ENCODE results near the gene STK31.
"Not testable (repeated sequence)": the region's sequence is repeated elsewhere in the genome, so short reads cannot be mapped to it uniquely, and the experiment has no call there.

STK31 gene

GRCh38 chr7:23714579-23714978, 4.6 kb downstream of the STK31 start:
- no peak for DNase-seq

GRCh38 chr7:23715099-23715498, 5.1 kb downstream of the STK31 start:
- DNase-seq = no peak

GRCh38 chr7:23717788-23718187, 7.8 kb downstream of the STK31 start:
- DNase-seq = no peak

- no peak for DNase-seq
Measured at GRCh38 chr7:23721456-23721855, 11.4 kb downstream of the STK31 start.

- not testable (repeated sequence) for DNase-seq
Measured at GRCh38 chr7:23722587-23723216, 12.7 kb downstream of the STK31 start.

- DNase-seq = not testable (repeated sequence)
Measured at GRCh38 chr7:23724113-23724512, 14.1 kb downstream of the STK31 start.

GRCh38 chr7:23742051-23742450, 32.0 kb downstream of the STK31 start:
- no peak for DNase-seq

- no peak for DNase-seq
Measured at GRCh38 chr7:23743226-23743625, 33.2 kb downstream of the STK31 start.

- no peak for DNase-seq
Measured at GRCh38 chr7:23746629-23747028, 36.6 kb downstream of the STK31 start.

GRCh38 chr7:23751852-23752251, 41.8 kb downstream of the STK31 start:
- no peak for DNase-seq

- DNase-seq = not testable (repeated sequence)
Measured at GRCh38 chr7:23758839-23759238, 48.8 kb downstream of the STK31 start.

- no peak for DNase-seq
Measured at GRCh38 chr7:23759671-23760391, 49.8 kb downstream of the STK31 start.

GRCh38 chr7:23765943-23766342, 55.9 kb downstream of the STK31 start:
- DNase-seq = no peak

GRCh38 chr7:23767514-23767913, 57.5 kb downstream of the STK31 start:
- no peak for DNase-seq

- DNase-seq = no peak
Measured at GRCh38 chr7:23768022-23768421, 58.0 kb downstream of the STK31 start.

GRCh38 chr7:23779185-23779800, 69.3 kb downstream of the STK31 start:
- not testable (repeated sequence) for DNase-seq

GRCh38 chr7:23783115-23783514, 73.1 kb downstream of the STK31 start:
- DNase-seq = no peak

- DNase-seq = no peak
Measured at GRCh38 chr7:23787272-23787671, 77.3 kb downstream of the STK31 start.

GRCh38 chr7:23788843-23789242, 78.8 kb downstream of the STK31 start:
- DNase-seq = no peak

- DNase-seq = no peak
Measured at GRCh38 chr7:23791721-23792120, 81.7 kb downstream of the STK31 start.

- DNase-seq = no peak
Measured at GRCh38 chr7:23802720-23803397, 92.8 kb downstream of the STK31 start.

GRCh38 chr7:23804707-23805106, 94.7 kb downstream of the STK31 start:
- no peak for DNase-seq

- DNase-seq = no peak
Measured at GRCh38 chr7:23808421-23808820, 98.4 kb downstream of the STK31 start.

- DNase-seq = no peak
Measured at GRCh38 chr7:23810099-23810498, 100.1 kb downstream of the STK31 start.

All from right hindlimb (tissue), 1 donor.